Trophoblast cell (in vitro differentiated cells and primary cell): Measurements from ENCODE around the gene RGS10.

ENCODE experiments used
- DNase-seq, 2 donors: peaks; one replicate each; pipeline ENCODE4 v3.0.0-alpha.2; 2016
- H2AFZ ChIP-seq: 2 replicates; pipeline ENCODE4 v1.6.1; 2013; ENCODE audit warnings: low read length, moderate library complexity, mild to moderate bottlenecking; ENCODE audit not compliant: insufficient read depth, poor library complexity
- H2AK5ac ChIP-seq: 2 replicates; pipeline ENCODE4 v1.6.1; 2013; ENCODE audit warnings: mild to moderate bottlenecking, low read length
- H2BK120ac ChIP-seq: 2 replicates; pipeline ENCODE4 v1.6.1; 2013; ENCODE audit warnings: low read length, mild to moderate bottlenecking, moderate library complexity; ENCODE audit not compliant: insufficient read depth, poor library complexity
- H2BK12ac ChIP-seq: 2 replicates; pipeline ENCODE4 v1.6.1; 2013; ENCODE audit warnings: mild to moderate bottlenecking, low read length, moderate library complexity
- H2BK5ac ChIP-seq: 2 replicates; pipeline ENCODE4 v1.6.1; 2013; ENCODE audit warnings: low read length, low read depth, moderate library complexity, mild to moderate bottlenecking; ENCODE audit not compliant: poor library complexity
- H3K14ac ChIP-seq: 2 replicates; pipeline ENCODE4 v1.6.1; 2013; ENCODE audit warnings: mild to moderate bottlenecking, low read length
- H3K18ac ChIP-seq: 2 replicates; pipeline ENCODE4 v1.6.1; 2013; ENCODE audit warnings: mild to moderate bottlenecking, low read length
- H3K23ac ChIP-seq: 2 replicates; pipeline ENCODE4 v1.6.1; 2013; ENCODE audit warnings: low read length
- H3K27ac ChIP-seq: 2 replicates; pipeline ENCODE4 v1.5.1; 2013; ENCODE audit warnings: low read depth, mild to moderate bottlenecking, inconsistent platforms, low read length, moderate library complexity
- H3K27me3 ChIP-seq: 2 replicates; pipeline ENCODE4 v1.6.1; 2013; ENCODE audit warnings: inconsistent platforms, mild to moderate bottlenecking, low read length, moderate library complexity; ENCODE audit not compliant: insufficient read depth
- H3K36me3 ChIP-seq, 2 experiments: 1 replicate in 1 of 2; 2 replicates in 1 of 2; pipeline ENCODE4 v1.6.1; 2013; ENCODE audit warnings: low read length in 2 of 2, mild to moderate bottlenecking in 2 of 2, moderate library complexity in 1 of 2; ENCODE audit not compliant: insufficient read depth in 2 of 2, control insufficient read depth in 1 of 2
- H3K4ac ChIP-seq: 2 replicates; pipeline ENCODE4 v1.6.1; 2013; ENCODE audit warnings: low read depth, mild to moderate bottlenecking, low read length, moderate library complexity
- H3K4me1 ChIP-seq, 2 experiments: 1 replicate in 1 of 2; 2 replicates in 1 of 2; pipeline ENCODE4 v1.6.1; 2013; ENCODE audit warnings: low read length in 2 of 2, mild to moderate bottlenecking in 2 of 2, moderate library complexity in 1 of 2; ENCODE audit not compliant: insufficient read depth in 2 of 2, control insufficient read depth in 1 of 2
- H3K4me2 ChIP-seq: 2 replicates; pipeline ENCODE4 v1.6.1; 2013; ENCODE audit warnings: inconsistent platforms, mild to moderate bottlenecking, low read length, moderate library complexity
- H3K4me3 ChIP-seq: 2 replicates; pipeline ENCODE4 v1.5.1; 2013; ENCODE audit warnings: mild to moderate bottlenecking, low read depth, low read length, inconsistent platforms
- H3K79me1 ChIP-seq: one replicate; pipeline ENCODE4 v1.6.1; 2013; ENCODE audit warnings: low read length
- H3K79me2 ChIP-seq: 2 replicates; pipeline ENCODE4 v1.6.1; 2013; ENCODE audit warnings: low read length, mild to moderate bottlenecking; ENCODE audit not compliant: control insufficient read depth, insufficient read depth, poor library complexity
- H3K9ac ChIP-seq: 2 replicates; pipeline ENCODE4 v1.6.1; 2013; ENCODE audit warnings: mild to moderate bottlenecking, low read length
- H3K9me3 ChIP-seq: 2 replicates; pipeline ENCODE4 v1.6.1; 2013; ENCODE audit warnings: low read depth, mild to moderate bottlenecking, control low read depth, inconsistent platforms, low read length; ENCODE audit not compliant: insufficient read depth
- H4K12ac ChIP-seq: 2 replicates; pipeline ENCODE4 v1.6.1; 2013; ENCODE audit warnings: low read depth, mild to moderate bottlenecking, low read length, moderate library complexity
- H4K8ac ChIP-seq: 2 replicates; pipeline ENCODE4 v1.6.1; 2013; ENCODE audit warnings: low read depth, mild to moderate bottlenecking, low read length, moderate library complexity
- H4K91ac ChIP-seq: one replicate; pipeline ENCODE4 v1.6.1; 2013; ENCODE audit warnings: low read depth, mild to moderate bottlenecking, low read length, moderate library complexity
- WGBS: extraction: QIAGEN DNeasy Blood & Tissue Kit; methylation state at CpG from one replicate; pipeline ENCODE4 v1.1.7; 2013; ENCODE audit warnings: missing lambda C conversion rate; ENCODE audit not compliant: insufficient read length, insufficient coverage; ENCODE audit errors: extremely low coverage; 5-methylcytosine and 5-hydroxymethylcytosine counted together

RGS10 gene

GRCh38 chr10:119483001-119483400 is 59.5 kb downstream of the RGS10 start:
- Histone ChIP-seq H3K27me3 (peaks cover 3% of the 10 kb centered on the region), H3K14ac (no peak overlapping the region), H3K79me2 (no peaks in the 10 kb centered on the region), H3K18ac (no peak overlapping the region), H2BK5ac (no peak overlapping the region), H2BK12ac (no peak overlapping the region), H4K91ac (no peak overlapping the region), H3K23ac (no peak overlapping the region), H4K8ac (no peak overlapping the region), H3K4me2 (no peak overlapping the region), H2BK120ac (no peak overlapping the region), H3K27ac (no peak overlapping the region), H3K36me3 (no peaks in the 10 kb centered on the region), H4K12ac (no peak overlapping the region), H3K9me3 (no peaks in the 10 kb centered on the region), H3K4ac (no peak overlapping the region), H3K79me1 (no peaks in the 10 kb centered on the region), H3K4me1 (no peaks in the 10 kb centered on the region), H3K4me3 (no peak overlapping the region), H3K9ac (no peak overlapping the region), H2AFZ (no peak overlapping the region), H2AK5ac (no peak overlapping the region)
- no CpG with 5 or more reads among the region's 6 CpGs for WGBS
- DNase-seq, result no peak

GRCh38 chr10:119481781-119482426 is 60.6 kb downstream of the RGS10 start:
- Histone ChIP-seq H2AFZ (no peak overlapping the region), H3K4me2 (no peak overlapping the region), H2BK5ac (no peak overlapping the region), H3K4me1 (no peaks in the 10 kb centered on the region), H4K91ac (no peak overlapping the region), H4K8ac (no peak overlapping the region), H2AK5ac (no peak overlapping the region), H3K27me3 (peaks cover 3% of the 10 kb centered on the region), H3K79me1 (no peaks in the 10 kb centered on the region), H3K9me3 (no peaks in the 10 kb centered on the region), H3K14ac (no peak overlapping the region), H3K79me2 (no peaks in the 10 kb centered on the region), H3K4me3 (no peak overlapping the region), H3K27ac (no peak overlapping the region), H3K36me3 (no peaks in the 10 kb centered on the region), H3K9ac (no peak overlapping the region), H2BK120ac (no peak overlapping the region), H3K23ac (no peak overlapping the region), H2BK12ac (no peak overlapping the region), H3K18ac (no peak overlapping the region), H3K4ac (no peak overlapping the region), H4K12ac (no peak overlapping the region)
- DNase-seq, result no peak
- WGBS, result no CpG with 5 or more reads among the region's 12 CpGs

GRCh38 chr10:119480667-119481066 is 61.9 kb downstream of the RGS10 start:
- no peak for DNase-seq
- H3K36me3 ChIP-seq, result no peaks in the 10 kb centered on the region
- no CpG with 5 or more reads among the region's 4 CpGs for WGBS
- H4K91ac ChIP-seq, result no peak overlapping the region
- no peak overlapping the region for H3K18ac ChIP-seq
- no peaks in the 10 kb centered on the region for H3K79me1 ChIP-seq
- H3K79me2 ChIP-seq, result no peaks in the 10 kb centered on the region
- H3K4me3 ChIP-seq, result no peak overlapping the region
- no peak overlapping the region for H3K27ac ChIP-seq
- no peak overlapping the region for H3K9ac ChIP-seq
- no peak overlapping the region for H3K14ac ChIP-seq
- H3K4me1 ChIP-seq, result no peaks in the 10 kb centered on the region
- H3K27me3 ChIP-seq, result peaks cover 3% of the 10 kb centered on the region
- H3K4me2 ChIP-seq, result no peak overlapping the region
- H2BK120ac ChIP-seq, result no peak overlapping the region
- no peak overlapping the region for H2AFZ ChIP-seq
- no peak overlapping the region for H3K23ac ChIP-seq
- H2AK5ac ChIP-seq, result no peak overlapping the region
- H4K12ac ChIP-seq, result no peak overlapping the region
- H2BK12ac ChIP-seq, result no peak overlapping the region
- no peak overlapping the region for H2BK5ac ChIP-seq
- no peak overlapping the region for H4K8ac ChIP-seq
- no peaks in the 10 kb centered on the region for H3K9me3 ChIP-seq
- no peak overlapping the region for H3K4ac ChIP-seq

- Histone ChIP-seq H3K23ac (no peak overlapping the region), H3K14ac (no peak overlapping the region), H3K9ac (no peak overlapping the region), H2BK5ac (no peak overlapping the region), H2AFZ (no peak overlapping the region), H3K4me1 (no peaks in the 10 kb centered on the region), H2AK5ac (no peak overlapping the region), H3K18ac (no peak overlapping the region), H4K12ac (no peak overlapping the region), H2BK120ac (no peak overlapping the region), H3K4me3 (no peak overlapping the region), H3K27me3 (peaks cover 3% of the 10 kb centered on the region), H3K79me1 (no peaks in the 10 kb centered on the region), H3K4ac (no peak overlapping the region), H3K4me2 (no peak overlapping the region), H3K27ac (no peak overlapping the region), H4K8ac (no peak overlapping the region), H3K9me3 (no peaks in the 10 kb centered on the region), H2BK12ac (no peak overlapping the region), H3K36me3 (no peaks in the 10 kb centered on the region), H4K91ac (no peak overlapping the region), H3K79me2 (no peaks in the 10 kb centered on the region)
- no peak for DNase-seq
- WGBS, result no CpG with 5 or more reads among the region's 8 CpGs
Measured at GRCh38 chr10:119479532-119479931, 63.0 kb downstream of the RGS10 start.
